Natural killer cell treated with Interleukin-12 subunit alpha and Interleukin-12 subunit beta and Interleukin-15 and Interleukin-18, amount 100 ng/mL, for 72 hours (primary cell): ENCODE results near the gene FAM3B. TPM values are rescaled to one million over a fixed set of nuclear protein-coding genes. Genes with fewer than 3 reads are reported as not detected.

Experiments
- total RNA-seq, 2 donors: library from RNA; stranded (reverse); gene quantifications; one replicate each; pipeline ENCODE4 v1.2.3, GENCODE V29; 2022

FAM3B gene
- total RNA-seq, 2 donors from 2014 or later: not detected

Other genes starting within 250 kb of the FAM3B start
- gene BACE2, start 148.6 kb upstream of the FAM3B start, total RNA-seq: 1 to 10 TPM in 1 of 2 donors, under 1 TPM in 1; 0.21 to 2.6 TPM
- gene MX2, start 45.2 kb downstream of the FAM3B start, total RNA-seq: 10 to 100 TPM in 1 of 2 donors, 1 to 10 TPM in 1; 7.9 to 14.1 TPM
- 10 to 100 TPM; 10.9 to 19.2 TPM for gene MX1, start 109.4 kb downstream of the FAM3B start, total RNA-seq
- gene TMPRSS2, start 191.4 kb downstream of the FAM3B start, total RNA-seq: not detected